Measurements from ENCODE around the gene DDX47.

The DDX47 gene

DNA sequence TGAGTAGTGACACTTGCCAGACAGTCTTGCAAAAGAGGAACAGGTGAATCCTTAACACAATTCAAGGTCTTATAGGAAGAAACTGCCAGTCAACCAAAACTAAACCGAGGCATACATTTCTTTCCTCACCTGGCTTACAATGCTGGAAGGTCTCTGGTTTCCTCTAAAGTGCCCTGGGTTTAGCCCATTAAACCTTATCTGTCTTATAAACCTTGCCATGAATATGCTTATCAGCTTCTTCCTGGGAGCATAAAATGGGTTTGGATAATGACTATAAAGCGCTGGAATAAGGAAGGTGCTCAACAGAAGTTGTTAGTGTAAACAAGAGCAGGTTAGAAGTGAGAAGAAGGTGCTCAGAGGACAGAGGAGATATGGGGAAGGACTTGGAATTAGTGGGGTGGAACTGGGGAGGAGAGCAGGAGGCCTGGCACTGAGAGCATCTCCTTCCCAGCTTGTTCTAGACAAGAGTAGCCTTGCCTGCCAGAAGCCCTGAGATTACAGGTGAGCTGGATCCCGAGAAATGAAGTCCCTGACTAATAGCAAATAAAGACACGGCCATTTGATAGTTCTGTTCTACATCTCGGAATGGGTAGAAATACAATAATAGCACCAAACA is 64.1 kb downstream of the DDX47 start:
- DNase-seq, result no peak

DNA sequence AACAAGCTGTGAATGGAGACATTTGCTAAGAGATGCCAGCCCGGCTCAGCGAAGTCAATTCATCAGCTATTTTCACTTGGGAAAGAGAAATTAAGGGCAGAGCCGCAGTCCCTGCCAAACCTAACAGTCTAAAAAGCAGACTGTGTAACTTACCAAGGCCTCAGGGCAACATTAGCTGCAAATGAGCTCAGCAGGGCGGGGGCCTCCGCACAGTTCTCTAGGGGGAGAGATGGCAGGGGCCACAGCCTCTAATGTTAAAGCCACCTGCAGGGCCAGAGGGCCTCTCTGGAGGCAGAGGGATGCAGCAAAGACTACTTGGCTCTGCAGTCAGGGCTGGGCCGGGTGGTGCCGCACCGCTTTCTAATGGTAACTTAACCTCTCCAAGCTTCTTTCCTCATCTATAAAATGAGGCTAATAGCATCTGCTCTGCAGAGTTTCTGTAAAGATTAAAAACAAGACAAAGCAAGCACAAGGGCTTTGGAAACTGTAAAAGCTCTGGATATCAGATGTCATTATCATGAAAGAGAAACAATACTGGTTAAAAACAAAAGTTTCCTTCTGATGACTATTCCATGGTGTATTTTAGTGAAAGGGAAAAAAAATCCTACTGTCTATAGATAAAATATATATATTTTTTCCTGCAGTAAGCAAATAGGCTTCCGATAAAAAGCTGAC is 64.8 kb downstream of the DDX47 start:
- no peak for DNase-seq

Measured in NCI-H774 (cell line).